Amniotic stem cell (primary cell): Measurements from ENCODE around the gene RCOR2.

ENCODE experiments used
- DNase-seq: peaks from one replicate; lab custom pipeline; 2025; lab: John Stamatoyannopoulos, UW

RCOR2 gene

GRCh38 chr11:63922673-63923192, 5.8 kb upstream of the RCOR2 start:
- no peak for DNase-seq

GRCh38 chr11:63920939-63921417, 4.0 kb upstream of the RCOR2 start:
- no peak for DNase-seq

DNA sequence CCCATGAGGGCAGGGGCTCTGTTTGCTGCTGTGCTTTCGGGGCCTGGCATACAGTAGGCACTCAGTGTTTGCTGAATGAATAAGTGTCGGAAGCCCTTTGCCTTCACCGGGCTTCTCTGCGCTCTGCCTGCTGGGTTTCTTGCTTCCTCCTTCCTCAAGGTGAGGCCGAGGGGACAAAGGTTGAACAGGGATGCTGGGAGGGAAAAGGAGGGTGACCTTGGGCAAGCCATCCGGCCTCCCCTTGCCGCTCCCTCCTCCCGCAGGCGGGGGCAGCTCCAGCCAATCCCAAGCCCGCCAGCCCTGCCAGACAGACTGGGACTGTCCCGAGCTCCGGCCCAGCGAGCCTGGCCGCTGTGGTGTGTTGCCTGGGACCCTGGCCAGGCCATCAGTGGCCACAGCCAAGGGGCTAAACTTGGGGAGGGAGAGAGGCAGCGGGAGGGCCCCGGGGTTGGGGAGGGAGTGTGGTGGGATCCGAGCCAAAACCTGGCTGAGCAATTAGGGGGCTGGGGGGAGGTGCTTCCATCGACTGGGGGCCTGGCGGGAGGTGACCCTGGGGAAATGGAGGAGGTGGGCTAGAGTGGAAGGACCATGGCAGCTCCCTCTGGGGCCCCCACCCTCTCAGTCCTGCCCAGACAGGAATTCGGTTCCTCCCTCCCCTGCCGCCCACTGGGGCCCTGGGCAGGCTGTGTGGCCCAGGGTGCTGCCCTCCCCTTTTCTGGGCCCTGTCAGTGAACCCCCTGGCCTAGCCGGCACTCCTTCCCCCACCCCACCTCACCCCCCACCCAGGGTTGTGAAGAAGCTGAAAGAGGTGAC, 3.4 kb upstream of the RCOR2 start:
- no peak for DNase-seq

- DNase-seq, result no peak
Observed at GRCh38 chr11:63919267-63920125, 2.5 kb upstream of the RCOR2 start.

DNA sequence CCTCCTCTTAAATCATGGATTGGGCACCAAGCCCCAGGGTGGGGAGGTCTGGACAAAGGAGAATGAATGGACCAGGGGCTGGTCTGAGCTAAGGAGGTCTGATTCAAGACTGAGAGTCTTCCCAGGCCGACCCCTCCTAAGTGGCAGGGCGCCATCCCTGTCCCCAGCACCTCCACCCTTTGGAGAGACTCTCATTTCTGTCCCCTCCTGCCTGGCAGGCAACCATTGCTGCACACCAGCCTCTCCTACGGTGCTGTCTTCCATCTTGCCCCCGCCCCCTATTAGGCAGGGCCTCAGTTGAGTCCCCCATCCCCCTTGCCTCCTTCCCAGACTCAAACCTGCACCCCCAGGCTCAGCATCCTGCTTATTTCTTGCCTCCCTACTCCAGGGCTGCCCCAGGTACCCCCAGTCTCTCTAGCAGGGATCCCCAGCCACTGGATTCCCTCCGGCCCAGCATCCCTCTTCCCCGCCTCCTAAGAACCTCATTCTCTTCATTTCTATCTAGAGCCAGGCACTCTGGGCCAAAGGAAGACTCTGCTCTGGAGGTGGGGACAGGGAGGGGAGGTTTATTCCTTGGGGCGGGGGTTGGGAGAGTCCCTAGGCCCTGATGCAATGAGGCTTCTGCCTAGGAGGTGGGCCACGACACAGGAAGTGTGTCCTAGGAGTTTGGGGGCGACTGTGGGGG, 1.7 kb upstream of the RCOR2 start:
- DNase-seq, result no peak

DNA sequence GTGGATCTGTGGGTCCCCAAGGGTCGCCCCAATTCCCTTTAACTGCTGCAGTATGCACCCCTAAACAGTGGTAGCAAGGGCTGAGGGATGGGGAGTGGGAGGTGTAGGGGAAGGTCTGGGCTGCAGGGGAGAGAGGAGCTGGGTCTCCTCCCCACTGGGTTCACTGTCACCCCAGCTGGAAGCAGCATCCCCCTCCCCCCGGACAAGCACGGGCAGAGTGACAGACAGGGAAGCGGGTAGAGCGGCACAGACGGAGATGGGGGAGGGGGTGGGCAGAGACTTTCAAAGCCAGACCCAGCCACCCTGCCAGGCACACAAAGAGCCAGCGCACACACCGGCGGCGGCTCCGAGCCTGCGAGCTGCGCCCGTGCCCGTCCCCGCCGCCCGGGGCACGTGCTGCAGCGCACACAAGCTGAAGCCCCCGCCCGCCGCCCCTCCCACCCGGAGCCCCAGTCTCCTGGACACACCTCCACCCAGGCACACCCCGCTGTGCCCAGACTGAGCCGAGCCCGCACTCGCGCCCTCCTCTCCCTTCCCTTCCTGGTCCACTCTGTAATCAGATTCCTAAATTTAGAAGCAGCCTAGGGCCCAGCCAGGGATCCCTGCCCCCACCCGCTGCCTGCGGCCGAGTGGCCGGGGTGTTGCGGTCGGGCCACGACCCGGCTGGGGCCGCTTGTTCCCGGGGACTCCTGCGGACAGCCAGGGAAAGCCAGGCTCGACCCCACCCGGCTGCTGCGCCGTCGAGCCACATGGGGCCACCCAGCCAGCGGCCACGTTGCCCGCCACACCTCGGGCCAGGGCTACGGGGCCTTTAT, 935 bp upstream of the RCOR2 start:
- no peak for DNase-seq

DNA sequence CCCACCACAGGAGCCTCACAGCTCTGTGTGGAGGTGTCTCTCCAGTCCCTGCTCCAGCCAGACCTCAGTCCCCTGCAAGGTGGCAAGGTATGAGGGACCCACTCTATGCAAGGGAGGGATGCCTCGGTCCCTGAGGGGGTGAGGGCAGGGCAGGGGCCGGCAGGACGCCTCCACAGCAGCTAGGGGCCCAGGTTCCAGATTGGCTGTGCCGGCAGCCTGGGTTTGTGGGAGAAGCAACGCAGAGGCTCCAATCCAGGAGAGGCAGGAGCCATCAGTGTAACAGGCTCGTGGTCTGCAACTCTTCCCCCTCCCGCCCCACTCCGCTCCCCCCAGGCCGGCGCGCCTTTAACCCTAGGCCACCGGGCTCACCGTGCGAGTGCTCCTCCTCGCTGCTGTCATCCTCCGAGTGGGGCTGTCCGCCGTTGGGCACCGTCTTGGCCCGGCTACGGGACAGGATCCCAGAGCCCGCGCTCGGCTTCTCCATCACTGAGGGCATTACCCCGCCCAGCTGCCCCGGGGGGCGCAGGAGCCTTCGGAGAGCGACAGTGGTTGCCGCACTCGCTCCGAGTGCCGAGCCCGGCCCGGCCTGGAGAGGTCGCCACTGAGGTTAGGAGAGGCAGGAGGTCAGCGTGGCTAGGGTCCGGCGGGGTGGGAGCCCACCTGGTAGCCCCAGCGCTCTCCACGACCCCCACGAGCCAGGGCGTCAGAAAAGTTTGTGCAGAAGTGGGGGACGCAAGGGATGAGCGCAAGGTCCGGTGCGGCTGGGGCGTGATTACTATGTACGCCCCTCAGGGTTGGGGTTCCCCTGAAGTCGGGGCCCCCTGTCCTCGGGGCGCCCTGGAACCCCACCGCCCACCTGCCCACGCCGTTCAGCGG, 765 bp downstream of the RCOR2 start:
- DNase-seq, result no peak

DNA sequence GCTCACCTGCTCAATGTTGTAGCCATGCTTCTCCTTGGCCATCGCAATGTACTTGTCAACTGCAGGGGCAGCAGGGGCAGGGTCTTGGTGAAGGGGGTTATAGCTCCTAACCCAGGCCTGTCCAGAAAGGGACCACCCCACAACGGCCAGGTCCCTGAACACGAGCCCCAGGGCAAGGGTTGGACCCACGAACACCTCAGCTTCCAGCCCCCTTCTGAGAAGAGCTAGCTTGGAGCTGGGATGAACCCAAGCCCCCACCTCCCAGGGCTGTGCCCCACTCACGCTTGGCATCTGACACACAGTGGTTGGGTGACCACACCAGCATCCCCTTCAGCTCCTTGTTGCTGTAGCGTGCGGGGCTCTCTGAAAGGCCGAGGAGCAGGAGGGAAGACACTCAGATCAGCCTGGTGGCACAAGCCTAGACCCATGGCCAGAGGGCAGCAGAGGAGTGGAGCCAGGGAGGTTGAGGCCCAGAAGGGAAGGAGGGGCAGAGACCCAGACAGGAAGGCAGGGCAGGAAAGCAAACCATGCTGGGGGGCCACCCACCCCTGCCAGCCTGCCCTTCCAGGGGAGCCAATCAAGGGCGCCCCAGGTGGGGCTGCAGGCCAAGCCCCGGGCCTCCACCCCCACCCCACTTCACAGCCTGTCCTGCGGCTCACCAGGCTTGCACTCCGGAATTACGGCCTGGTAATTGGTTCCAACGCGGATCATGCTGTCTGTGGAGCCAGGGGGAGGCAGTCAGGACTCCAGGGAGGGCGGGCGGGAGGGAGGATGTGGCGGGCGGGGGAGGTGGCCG, 1.9 kb downstream of the RCOR2 start:
- DNase-seq, result no peak

DNA sequence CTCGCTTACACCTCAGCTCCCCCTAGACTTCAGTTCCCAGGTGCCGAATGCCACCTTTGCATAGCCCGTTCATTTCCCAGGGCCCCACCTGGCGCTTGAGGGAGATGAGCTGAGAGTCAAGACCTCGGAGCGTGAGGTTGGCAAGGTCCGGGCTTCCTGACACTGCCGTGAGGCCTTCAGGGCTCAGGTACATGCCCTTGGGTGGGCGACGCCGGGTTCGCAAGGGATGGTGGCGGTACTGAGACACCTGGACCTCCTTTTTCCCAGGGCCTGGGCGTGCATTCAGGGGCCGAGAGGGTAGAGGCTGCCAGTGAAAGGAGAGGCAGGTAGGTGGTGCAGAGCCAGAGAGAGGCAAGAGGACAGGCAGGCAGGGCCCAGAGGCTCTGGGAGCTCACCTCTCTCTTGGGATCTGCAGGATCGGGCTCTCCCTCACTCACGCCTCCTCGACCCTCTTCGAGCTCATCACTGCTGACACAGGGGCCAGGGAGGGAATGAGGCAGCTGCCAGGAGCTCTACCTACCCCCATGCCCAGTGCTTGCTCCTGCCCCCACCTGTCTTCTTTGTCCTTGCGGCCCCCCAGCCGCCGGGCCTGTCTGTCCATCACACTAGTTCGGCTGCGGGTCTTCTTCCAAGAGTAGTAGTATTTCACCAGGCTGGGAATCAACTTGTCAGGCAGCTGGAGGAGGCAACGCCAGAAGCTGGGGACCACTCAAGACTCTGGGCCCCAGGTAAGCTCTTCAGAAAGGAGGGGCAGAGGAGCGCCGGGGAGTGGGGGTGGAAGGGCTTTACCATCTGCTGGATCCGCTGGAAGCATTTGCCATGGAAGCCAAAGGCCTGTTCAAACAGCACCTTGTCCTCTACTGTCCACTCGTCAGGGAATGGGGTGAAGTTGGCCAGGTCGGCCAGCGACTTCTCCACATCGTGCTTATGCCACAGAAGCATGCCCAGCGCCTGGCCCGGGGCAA, 2.8 kb downstream of the RCOR2 start:
- no peak for DNase-seq

- DNase-seq, result no peak
Observed at GRCh38 chr11:63912678-63913077, 4.3 kb downstream of the RCOR2 start.

DNA sequence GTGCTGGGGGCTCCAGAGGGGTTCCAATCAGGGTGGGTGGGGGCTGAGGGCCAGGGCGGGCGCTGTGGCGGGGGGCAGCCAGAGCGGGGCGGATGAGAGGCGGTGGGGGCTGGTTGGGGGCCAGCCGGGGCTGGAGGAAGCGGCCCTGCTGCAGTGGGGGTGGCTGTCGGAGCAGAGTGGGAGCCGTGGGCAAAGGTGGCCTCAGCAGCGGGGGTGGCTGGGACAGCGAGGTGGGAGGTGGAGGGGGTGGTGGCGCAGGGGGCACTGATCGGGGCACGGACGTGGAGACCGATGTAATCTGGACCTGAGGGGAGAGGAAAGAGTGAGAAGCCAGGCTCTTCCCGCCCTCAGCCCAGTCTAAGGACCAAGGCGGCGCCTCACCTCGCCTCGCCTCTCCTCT, 5.1 kb downstream of the RCOR2 start:
- DNase-seq, result no peak

DNA sequence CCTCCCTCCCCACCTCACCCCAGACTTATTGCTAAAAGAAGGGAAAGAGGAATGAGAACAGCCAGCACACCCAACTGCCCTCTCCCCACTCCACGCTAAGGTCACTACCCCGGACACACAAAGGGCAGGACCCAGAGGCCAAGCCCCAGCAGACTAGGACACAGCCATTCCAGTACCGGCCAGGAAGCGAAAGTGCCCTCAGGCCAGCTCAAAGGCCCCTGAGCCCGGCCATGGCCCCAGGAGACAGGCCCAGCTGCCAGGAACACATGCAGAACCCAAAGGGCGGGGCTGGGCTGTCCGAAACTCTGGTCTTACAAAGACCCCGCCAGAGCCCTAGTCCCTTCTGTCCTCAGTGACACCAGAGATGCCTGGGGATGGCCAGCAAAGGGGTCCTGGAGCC, 5.5 kb downstream of the RCOR2 start:
- DNase-seq, result no peak

DNA sequence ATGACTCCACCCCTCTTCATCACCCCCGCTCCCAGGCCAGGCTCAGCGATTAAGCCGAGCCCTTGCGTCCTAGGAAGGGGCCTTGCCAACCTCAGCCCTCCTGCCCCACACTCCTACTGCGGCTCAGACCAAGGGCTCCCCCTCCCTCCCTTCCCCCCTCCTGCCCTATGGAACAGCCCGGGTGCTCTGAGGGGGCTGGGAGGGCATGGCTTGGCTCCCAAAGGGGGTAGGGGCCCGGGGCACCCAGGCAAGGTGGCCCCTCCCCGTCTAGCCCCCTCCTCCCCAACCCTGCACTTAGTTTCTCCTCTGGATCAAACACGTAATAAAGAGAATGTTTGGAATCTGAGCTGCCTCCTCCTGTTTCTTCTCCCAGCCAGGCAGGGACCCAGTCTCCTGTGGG, 6.3 kb downstream of the RCOR2 start:
- no peak for DNase-seq

DNA sequence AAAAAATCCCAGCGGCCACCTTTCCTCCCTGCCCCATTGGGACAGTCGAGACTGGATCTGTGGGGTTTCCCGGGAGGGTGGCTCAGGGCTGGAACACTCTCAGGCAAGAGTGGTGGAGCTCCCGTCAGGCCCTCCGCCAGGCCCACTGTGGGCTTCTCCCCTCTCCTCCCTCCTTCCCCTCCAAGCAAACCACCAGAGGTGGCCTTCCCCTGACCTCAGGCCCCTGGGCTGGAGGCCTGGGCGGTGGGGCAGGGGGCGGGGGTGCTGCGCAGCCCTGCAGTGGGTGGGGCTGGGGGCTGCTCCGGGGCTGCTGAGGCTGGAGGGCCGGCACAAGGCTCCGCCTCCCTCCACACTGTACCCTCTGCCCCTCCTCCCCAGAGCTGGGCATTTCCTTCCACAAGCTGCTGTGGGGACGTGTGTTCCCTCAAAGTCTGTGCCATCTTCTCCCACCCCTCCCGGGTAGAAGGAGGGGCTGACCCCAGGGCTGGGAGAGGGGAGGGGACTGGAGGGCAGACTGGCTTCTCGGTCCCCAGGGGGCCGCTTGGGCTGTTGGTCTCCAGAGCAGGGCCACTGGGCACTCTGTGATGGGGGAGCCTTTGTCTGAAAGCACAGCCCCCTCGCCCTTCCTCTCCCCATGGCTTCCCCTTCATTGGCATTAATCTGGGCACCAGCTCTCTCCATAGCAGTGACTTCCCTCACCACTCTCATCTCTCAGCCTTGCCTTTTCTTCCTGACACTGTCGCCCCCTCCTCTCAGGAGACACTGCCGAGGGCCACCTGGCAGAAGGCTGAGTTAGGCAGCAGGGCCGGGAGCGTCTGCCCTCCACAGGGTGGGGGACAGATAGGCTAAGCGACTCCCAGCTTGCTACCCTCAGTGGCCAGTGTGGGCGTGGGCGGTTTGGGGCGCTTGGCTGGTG, 7.1 kb downstream of the RCOR2 start:
- DNase-seq, result no peak

DNA sequence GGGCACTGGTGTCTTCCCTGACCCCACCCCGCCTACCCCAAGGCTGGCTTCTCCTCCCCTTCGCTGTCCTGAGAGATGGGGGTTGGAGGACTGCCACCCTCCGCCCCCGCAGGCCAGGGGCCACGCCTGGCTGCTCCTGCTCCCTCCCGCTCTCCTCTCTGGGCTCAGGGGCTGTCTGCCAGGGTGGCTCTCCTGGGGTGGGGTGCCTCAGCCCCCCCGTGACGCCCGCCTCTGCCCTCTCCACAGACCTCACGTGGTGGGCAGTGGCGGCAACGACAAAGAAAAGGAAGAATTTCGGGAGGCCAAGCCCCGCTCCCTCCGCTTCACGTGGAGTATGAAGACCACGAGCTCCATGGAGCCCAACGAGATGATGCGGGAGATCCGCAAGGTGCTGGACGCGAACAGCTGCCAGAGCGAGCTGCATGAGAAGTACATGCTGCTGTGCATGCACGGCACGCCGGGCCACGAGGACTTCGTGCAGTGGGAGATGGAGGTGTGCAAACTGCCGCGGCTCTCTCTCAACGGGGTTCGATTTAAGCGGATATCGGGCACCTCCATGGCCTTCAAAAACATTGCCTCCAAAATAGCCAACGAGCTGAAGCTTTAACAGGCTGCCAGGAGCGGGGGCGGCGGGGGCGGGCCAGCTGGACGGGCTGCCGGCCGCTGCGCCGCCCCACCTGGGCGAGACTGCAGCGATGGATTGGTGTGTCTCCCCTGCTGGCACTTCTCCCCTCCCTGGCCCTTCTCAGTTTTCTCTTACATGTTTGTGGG, 8.1 kb downstream of the RCOR2 start:
- no peak for DNase-seq

DNA sequence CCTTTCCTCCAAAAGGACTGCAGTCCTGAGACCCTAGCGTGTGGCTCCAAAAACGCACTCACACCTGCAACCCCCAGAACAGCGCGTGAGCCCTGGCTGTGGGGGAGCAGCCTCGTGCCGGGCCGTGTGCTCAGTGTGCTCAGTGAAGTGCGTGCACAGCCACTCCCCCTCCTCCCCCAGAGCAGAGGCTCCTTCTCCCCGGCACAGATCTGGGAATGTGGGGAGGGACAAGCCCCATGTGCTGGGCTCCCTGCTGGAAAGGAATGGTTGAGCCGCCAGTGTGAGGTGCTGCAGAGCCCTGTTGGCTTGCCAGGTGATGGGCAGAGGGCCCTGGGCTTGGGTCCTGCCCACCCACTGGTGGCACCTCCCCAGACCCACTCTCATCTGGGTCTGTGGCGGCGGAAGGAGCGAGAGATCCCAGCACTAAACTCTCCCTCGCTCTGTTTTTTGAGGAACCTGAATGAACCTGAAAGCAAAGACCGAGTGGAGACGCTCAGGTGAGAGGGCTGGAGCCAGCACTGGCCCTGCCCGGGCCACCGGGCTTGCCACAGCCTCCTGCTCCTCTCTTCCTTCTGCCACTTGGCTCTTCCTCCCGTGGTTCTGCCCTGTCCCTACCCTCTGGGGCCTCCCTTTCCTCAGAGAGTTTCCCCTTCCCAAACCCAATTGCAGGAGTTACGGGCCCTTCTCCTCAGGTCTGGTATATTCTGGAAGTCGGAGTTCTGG, 9.0 kb downstream of the RCOR2 start:
- DNase-seq, result no peak
